ENCODE measurements around the gene LRP1B. TPM values are rescaled to one million over a fixed set of nuclear protein-coding genes. Genes with fewer than 3 reads are reported as not detected.
"Not testable (repeated sequence)": the region's sequence is repeated elsewhere in the genome, so short reads cannot be mapped to it uniquely, and the experiment has no call there.

Gene LRP1B
- total RNA-seq, 2 donors from 2014 or later: 0.79 to 1.8 TPM

- H3K36me3 ChIP-seq (ENCODE audit: control insufficient read depth, insufficient read depth, low read length): no peaks in the 10 kb centered on the region
- H3K27me3 Mint-ChIP-seq (ENCODE audit: insufficient read depth): no peaks in the 10 kb centered on the region
- H3K9ac ChIP-seq (ENCODE audit: extremely low read depth, low read length, poor library complexity, severe bottlenecking): no peak overlapping the region
- no peak overlapping the region for H3K4me3 Mint-ChIP-seq
- H3K4me1 ChIP-seq (ENCODE audit: control insufficient read depth, insufficient read depth, low read length): no peaks in the 10 kb centered on the region
- DNase-seq: no peak
- no peaks in the 10 kb centered on the region for H3K27me3 ChIP-seq (ENCODE audit: control insufficient read depth, insufficient read depth, low read length, poor library complexity, severe bottlenecking)
- TF ChIP-seq CTCF (conservative IDR thresholded peaks at IDR 0.05): no peak
- H3K4me3 ChIP-seq (ENCODE audit: low read length): no peak overlapping the region
- 88% methylated on average over 1 of the region's 1 CpG; no CpG with 5 or more reads in 1 of the 2 experiments for WGBS, 2 experiments (ENCODE audit: insufficient coverage in 1 of 2, insufficient read length in 1 of 2)
- H3K9me3 ChIP-seq (ENCODE audit: control insufficient read depth, low read length): no peaks in the 10 kb centered on the region
- no peaks in the 10 kb centered on the region for H3K9me3 Mint-ChIP-seq
- no peaks in the 10 kb centered on the region for H3K4me1 Mint-ChIP-seq
- H3K27ac ChIP-seq (ENCODE audit: low read depth, low read length): no peak overlapping the region
- peak overlapping the region; percentile 26 for H3K27ac Mint-ChIP-seq
- H3K36me3 Mint-ChIP-seq (ENCODE audit: low read depth): no peaks in the 10 kb centered on the region
Observed at GRCh38 chr2:140551287-140551686, 1579.5 kb downstream of the LRP1B start.

DNA sequence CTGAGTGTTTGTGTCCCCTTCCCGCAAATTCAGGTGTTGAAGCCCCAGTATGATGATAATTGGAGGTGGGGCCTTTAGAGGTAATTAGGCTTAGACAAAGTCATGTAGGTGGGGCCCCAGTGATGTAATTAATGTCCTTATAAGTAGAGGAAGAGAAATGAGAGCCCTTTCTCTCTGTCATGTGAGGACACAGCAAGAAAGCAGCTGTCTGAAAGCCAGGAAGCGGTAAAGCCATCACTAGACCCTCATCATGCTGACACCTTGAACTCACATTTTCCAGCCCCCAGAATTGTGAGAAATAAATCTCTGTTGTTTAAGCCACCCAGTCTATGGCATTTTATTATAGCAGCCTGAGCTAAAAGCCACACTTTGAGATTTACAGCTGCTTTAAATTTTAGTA is 1580.0 kb downstream of the LRP1B start:
- Mint-ChIP-seq H3K27ac (no peak overlapping the region), H3K36me3 (ENCODE audit: low read depth) (no peaks in the 10 kb centered on the region), H3K4me1 (no peaks in the 10 kb centered on the region), H3K4me3 (no peak overlapping the region), H3K27me3 (ENCODE audit: insufficient read depth) (no peaks in the 10 kb centered on the region), H3K9me3 (no peaks in the 10 kb centered on the region)
- no peak for TF ChIP-seq CTCF (conservative IDR thresholded peaks at IDR 0.05)
- DNase-seq: no peak
- Histone ChIP-seq H3K27ac (ENCODE audit: low read depth, low read length) (no peak overlapping the region), H3K9ac (ENCODE audit: extremely low read depth, low read length, poor library complexity, severe bottlenecking) (no peak overlapping the region), H3K4me3 (ENCODE audit: low read length) (no peak overlapping the region), H3K4me1 (ENCODE audit: control insufficient read depth, insufficient read depth, low read length) (no peaks in the 10 kb centered on the region), H3K36me3 (ENCODE audit: control insufficient read depth, insufficient read depth, low read length) (no peaks in the 10 kb centered on the region), H3K9me3 (ENCODE audit: control insufficient read depth, low read length) (no peaks in the 10 kb centered on the region), H3K27me3 (ENCODE audit: control insufficient read depth, insufficient read depth, low read length, poor library complexity, severe bottlenecking) (no peaks in the 10 kb centered on the region)
- WGBS, 2 experiments (ENCODE audit: insufficient coverage in 1 of 2, insufficient read length in 1 of 2): 95% methylated on average over 2 of the region's 2 CpGs; no CpG with 5 or more reads in 1 of the 2 experiments

DNA sequence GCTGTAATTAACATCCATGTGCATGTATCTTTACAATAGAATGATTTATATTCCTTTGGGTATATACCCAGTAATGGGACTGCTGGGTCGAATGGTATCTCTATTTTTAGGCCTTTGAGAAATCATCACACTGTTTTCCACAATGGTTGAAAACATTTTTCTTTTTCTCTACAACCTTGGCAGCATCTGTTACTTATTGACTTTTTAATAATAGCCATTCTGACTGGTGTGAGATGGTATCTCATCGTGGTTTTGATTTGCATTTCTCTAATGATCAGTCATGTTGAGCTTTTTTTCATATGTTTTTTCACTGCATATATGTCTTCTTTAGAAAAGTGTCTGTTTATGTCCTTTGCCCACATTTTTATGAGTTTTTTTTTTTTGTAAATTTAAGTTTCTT is 1586.0 kb downstream of the LRP1B start:
- H3K4me1 ChIP-seq (ENCODE audit: control insufficient read depth, insufficient read depth, low read length); H3K27me3 ChIP-seq (ENCODE audit: control insufficient read depth, insufficient read depth, low read length, poor library complexity, severe bottlenecking); H3K27me3 Mint-ChIP-seq (ENCODE audit: insufficient read depth); H3K4me3 ChIP-seq (ENCODE audit: low read length); H3K4me1 Mint-ChIP-seq; H3K27ac Mint-ChIP-seq; H3K4me3 Mint-ChIP-seq; H3K9ac ChIP-seq (ENCODE audit: extremely low read depth, low read length, poor library complexity, severe bottlenecking); H3K36me3 Mint-ChIP-seq (ENCODE audit: low read depth); H3K9me3 ChIP-seq (ENCODE audit: control insufficient read depth, low read length); H3K36me3 ChIP-seq (ENCODE audit: control insufficient read depth, insufficient read depth, low read length); DNase-seq; H3K9me3 Mint-ChIP-seq; H3K27ac ChIP-seq (ENCODE audit: low read depth, low read length): not testable (repeated sequence)
- 97% methylated on average over 2 of the region's 2 CpGs; no CpG with 5 or more reads in 1 of the 2 experiments for WGBS, 2 experiments (ENCODE audit: insufficient coverage in 1 of 2, insufficient read length in 1 of 2)

GRCh38 chr2:140542627-140543026 is 1588.2 kb downstream of the LRP1B start:
- Mint-ChIP-seq H3K27me3 (ENCODE audit: insufficient read depth) (no peaks in the 10 kb centered on the region), H3K4me1 (peaks cover 5% of the 10 kb centered on the region), H3K9me3 (no peaks in the 10 kb centered on the region), H3K27ac (no peak overlapping the region), H3K36me3 (ENCODE audit: low read depth) (no peaks in the 10 kb centered on the region), H3K4me3 (no peak overlapping the region)
- H3K36me3 ChIP-seq (ENCODE audit: control insufficient read depth, insufficient read depth, low read length): no peaks in the 10 kb centered on the region
- H3K4me3 ChIP-seq (ENCODE audit: low read length): no peak overlapping the region
- no peaks in the 10 kb centered on the region for H3K4me1 ChIP-seq (ENCODE audit: control insufficient read depth, insufficient read depth, low read length)
- H3K9me3 ChIP-seq (ENCODE audit: control insufficient read depth, low read length): no peaks in the 10 kb centered on the region
- no peaks in the 10 kb centered on the region for H3K27me3 ChIP-seq (ENCODE audit: control insufficient read depth, insufficient read depth, low read length, poor library complexity, severe bottlenecking)
- no peak for DNase-seq
- H3K9ac ChIP-seq (ENCODE audit: extremely low read depth, low read length, poor library complexity, severe bottlenecking): no peak overlapping the region
- no peak overlapping the region for H3K27ac ChIP-seq (ENCODE audit: low read depth, low read length)
- no peak for TF ChIP-seq CTCF (conservative IDR thresholded peaks at IDR 0.05)
- WGBS, 2 experiments (ENCODE audit: insufficient coverage in 1 of 2, insufficient read length in 1 of 2): 93 to 100% methylated on average over 2 to 5 of the region's 5 CpGs
